IMR-90 (cell line): Measurements from ENCODE around the gene TXK. TPM values are rescaled to one million over a fixed set of nuclear protein-coding genes. Genes with fewer than 3 reads are reported as not detected.

Experiments
- ATAC-seq: fragments of 200-7000 bp; cut with Tn5 transposase; 2 replicates; pipeline ENCODE4 v1.9.1; 2020; ENCODE audit warnings: low read depth, mild to moderate bottlenecking, moderate library complexity
- BruUV-seq: library from RNA; stranded (reverse); fragments of 400-500 nt; replicated peaks from 2 replicates; lab custom pipeline; 2021; lab: Mats Ljungman, UMichigan
- CTCF ChIA-PET: fragments of 300-600 bp; formaldehyde crosslinking; extraction: SDS; loops from one replicate; lab custom pipeline; 2021; ENCODE audit warnings: antibody characterized with exemption; lab: Yijun Ruan, JAX
- POLR2A ChIA-PET: fragments of 300-600 bp; sonication (Branson Sonifier 250); formaldehyde crosslinking; loops from one replicate; lab custom pipeline; 2022; ENCODE audit warnings: antibody characterized with exemption; ENCODE audit not compliant: unreplicated experiment; lab: Charles Lee
- DNase-seq: peaks from one replicate; pipeline ENCODE4 v3.0.0; 2013
- H2AFZ ChIP-seq: replicated peaks from 2 replicates; pipeline ENCODE3; 2013; ENCODE audit warnings: low read length, mild to moderate bottlenecking; ENCODE audit not compliant: poor library complexity
- H2AK5ac ChIP-seq: 2 replicates; pipeline ENCODE4 v1.6.1; 2013; ENCODE audit warnings: low read depth, low read length, inconsistent platforms
- H2AK9ac ChIP-seq: replicated peaks from 2 replicates; pipeline ENCODE3; 2013; ENCODE audit warnings: mild to moderate bottlenecking, low read depth, low read length, moderate library complexity; ENCODE audit not compliant: poor library complexity
- H2BK120ac ChIP-seq: 2 replicates; pipeline ENCODE4 v1.6.1; 2013; ENCODE audit warnings: low read depth, low read length, inconsistent platforms
- H2BK15ac ChIP-seq: 3 replicates; pipeline ENCODE4 v1.6.1; 2013; ENCODE audit warnings: low read depth, low read length, inconsistent platforms
- H2BK20ac ChIP-seq: 2 replicates; pipeline ENCODE4 v1.6.1; 2013; ENCODE audit warnings: low read depth, mild to moderate bottlenecking, inconsistent platforms, low read length, moderate library complexity
- H2BK5ac ChIP-seq: 2 replicates; pipeline ENCODE4 v1.6.1; 2013; ENCODE audit warnings: mild to moderate bottlenecking, low read depth, low read length, inconsistent platforms; ENCODE audit not compliant: poor library complexity, severe bottlenecking
- H3K14ac ChIP-seq: replicated peaks from 2 replicates; pipeline ENCODE4 v1.6.1; 2013; ENCODE audit warnings: low read depth, low read length, inconsistent platforms
- H3K18ac ChIP-seq: 2 replicates; pipeline ENCODE4 v1.6.1; 2013; ENCODE audit warnings: low read depth, low read length, control low read depth
- H3K23ac ChIP-seq: 2 replicates; pipeline ENCODE4 v1.6.1; 2013; ENCODE audit warnings: low read depth, low read length, inconsistent platforms
- H3K27ac ChIP-seq: 2 replicates; pipeline ENCODE4 v1.5.1; 2013; ENCODE audit warnings: mild to moderate bottlenecking, control low read depth, low read length; ENCODE audit not compliant: insufficient read depth
- H3K27me3 ChIP-seq: 2 replicates; pipeline ENCODE4 v1.6.1; 2013; ENCODE audit warnings: low read length; ENCODE audit not compliant: control insufficient read depth, insufficient read depth
- H3K36me3 ChIP-seq: 2 replicates; pipeline ENCODE4 v1.6.1; 2013; ENCODE audit warnings: low read length, mixed read lengths; ENCODE audit not compliant: control insufficient read depth, insufficient read depth
- H3K4ac ChIP-seq: 2 replicates; pipeline ENCODE4 v1.6.1; 2013; ENCODE audit warnings: low read depth, low read length, inconsistent platforms
- H3K4me1 ChIP-seq: 2 replicates; pipeline ENCODE4 v1.6.1; 2013; ENCODE audit warnings: low read length, mixed read lengths; ENCODE audit not compliant: control insufficient read depth, insufficient read depth
- H3K4me2 ChIP-seq: 2 replicates; pipeline ENCODE4 v1.6.1; 2013; ENCODE audit warnings: low read depth, mild to moderate bottlenecking, control low read depth, low read length, moderate library complexity
- H3K4me3 ChIP-seq: 2 replicates; pipeline ENCODE4 v1.5.1; 2013; ENCODE audit warnings: low read depth, mild to moderate bottlenecking, control low read depth, low read length, moderate library complexity; ENCODE audit not compliant: insufficient read depth
- H3K56ac ChIP-seq: 2 replicates; pipeline ENCODE4 v1.6.1; 2013; ENCODE audit warnings: low read length, inconsistent platforms; ENCODE audit not compliant: insufficient read depth; ENCODE audit errors: extremely low read depth
- H3K79me1 ChIP-seq, 2 experiments: 2 replicates each; pipeline ENCODE4 v1.6.1; 2013; ENCODE audit warnings: low read length in 2 of 2, inconsistent platforms in 1 of 2, low read depth in 1 of 2
- H3K9ac ChIP-seq: 2 replicates; pipeline ENCODE4 v1.6.1; 2013; ENCODE audit warnings: low read depth, low read length, control low read depth
- H3K9me1 ChIP-seq: 2 replicates; pipeline ENCODE4 v1.6.1; 2013; ENCODE audit warnings: low read length, inconsistent platforms; ENCODE audit not compliant: insufficient read depth
- H3K9me3 ChIP-seq: 2 replicates; pipeline ENCODE4 v1.6.1; 2013; ENCODE audit warnings: low read length; ENCODE audit not compliant: control insufficient read depth, insufficient read depth
- H4K20me1 ChIP-seq: 2 replicates; pipeline ENCODE4 v1.6.1; 2013; ENCODE audit warnings: low read length, inconsistent platforms; ENCODE audit not compliant: insufficient read depth
- H4K5ac ChIP-seq: 2 replicates; pipeline ENCODE4 v1.6.1; 2013; ENCODE audit warnings: mild to moderate bottlenecking, low read depth, low read length, control low read depth
- H4K8ac ChIP-seq, 2 experiments: 2 replicates each; pipeline ENCODE4 v1.6.1; 2013; ENCODE audit warnings: low read depth in 2 of 2, low read length in 2 of 2, control low read depth in 1 of 2, inconsistent platforms in 1 of 2
- H4K91ac ChIP-seq: 2 replicates; pipeline ENCODE4 v1.6.1; 2013; ENCODE audit warnings: low read depth, low read length, inconsistent platforms; ENCODE audit not compliant: insufficient read depth
- CEBPB ChIP-seq: IDR thresholded peaks from 2 replicates; pipeline ENCODE4 v1.6.1; 2012; ENCODE audit warnings: low read depth, low read length, improper control_type of control experiment
- MXI1 ChIP-seq: IDR thresholded peaks from 2 replicates; pipeline ENCODE4 v1.6.1; 2012; ENCODE audit warnings: low read depth, mild to moderate bottlenecking, low read length, moderate library complexity, borderline replicate concordance
- POLR2A ChIP-seq: IDR thresholded peaks from 2 replicates; pipeline ENCODE4 v1.6.1; 2012; ENCODE audit warnings: mild to moderate bottlenecking, low read depth, low read length
- RCOR1 ChIP-seq: IDR thresholded peaks from 2 replicates; pipeline ENCODE4 v1.6.1; 2012; ENCODE audit warnings: mild to moderate bottlenecking, low read length, improper control_type of control experiment; ENCODE audit not compliant: insufficient replicate concordance
- RFX5 ChIP-seq: IDR thresholded peaks from 2 replicates; pipeline ENCODE4 v1.8.0; 2012; ENCODE audit warnings: low read depth, mild to moderate bottlenecking, low read length, moderate library complexity
- SMC3 ChIP-seq: fragments of 150-350 bp; IDR thresholded peaks from 2 replicates; pipeline ENCODE4 v1.6.1; 2016; ENCODE audit warnings: low read depth, mild to moderate bottlenecking, antibody characterized with exemption, low read length, moderate library complexity
- USF2 ChIP-seq: fragments of 150-350 bp; IDR thresholded peaks from 2 replicates; pipeline ENCODE4 v1.6.1; 2017; ENCODE audit warnings: mild to moderate bottlenecking, antibody characterized with exemption, low read length, low read depth
- WGBS, 2 experiments: methylation state at CpG; one replicate each; pipeline versions ENCODE4 v1.1.5 to v1.1.7; 2013; ENCODE audit warnings: missing lambda C conversion rate in 2 of 2; ENCODE audit not compliant: insufficient read length in 1 of 2; ENCODE audit errors: extremely low coverage in 2 of 2; 5-methylcytosine and 5-hydroxymethylcytosine counted together
- dilution Hi-C: fragments of 300-500 bp; cut with HindIII; formaldehyde crosslinking; loops from one replicate; pipeline ENCODE4 v1.14.3; 2018; ENCODE audit warnings: low sequenced_read_pairs; ENCODE audit not compliant: unreplicated experiment
- in situ Hi-C: fragments of 300-500 bp; cut with MboI; formaldehyde crosslinking; loops from 3 replicates; pipeline ENCODE4 v1.14.3; 2019; ENCODE audit warnings: low sequenced_read_pairs, inconsistent platforms, mixed read lengths
- intact Hi-C: fragments of 100-400 bp; cut with micrococcal nuclease; formaldehyde crosslinking; loops from 2 replicates; pipeline ENCODE4 v1.10.0; 2022
- polyA plus RNA-seq, 3 experiments: library from polyadenylated mRNA; depleted of rRNA; stranded (reverse); fragments of >200 nt; gene quantifications; 2 replicates each; pipeline ENCODE4 v1.2.3, GENCODE V29; 2012; ENCODE audit warnings: low replicate concordance in 1 of 3
- total RNA-seq: library from RNA; depleted of rRNA; stranded (reverse); fragments of >200 nt; gene quantifications from 2 replicates; pipeline ENCODE4 v1.2.3, GENCODE V29; 2012
- TF ChIP-seq, protein P1 (sequence below): fragments of 150-350 bp; IDR thresholded peaks from 2 replicates; pipeline ENCODE4 v1.6.1; 2016; ENCODE audit warnings: low read depth, mild to moderate bottlenecking, low read length, moderate library complexity, borderline replicate concordance

TXK gene
- total and polyA plus RNA-seq, 2 of the 4 experiments (the other 2 are of a cell fraction) = not detected

DNA sequence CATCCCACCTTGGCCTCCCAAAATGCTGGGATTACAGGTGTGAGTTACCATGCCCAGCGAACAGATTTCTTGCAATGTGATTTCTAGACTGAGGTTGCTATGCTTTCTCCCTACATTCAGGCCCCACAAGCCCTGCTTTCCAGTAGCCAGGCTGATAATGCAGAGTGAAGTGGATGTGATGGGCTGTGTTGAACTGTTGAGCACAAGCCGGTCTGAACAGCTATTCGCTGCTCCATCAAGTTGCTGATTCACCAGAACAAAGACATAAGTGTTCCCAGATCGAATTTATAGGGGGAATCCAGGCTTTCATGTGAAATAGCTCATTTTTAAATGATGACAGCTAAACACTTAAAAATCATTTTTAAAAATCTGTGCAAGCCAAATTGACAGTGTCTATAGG is 109.5 kb downstream of the TXK start:
- no peaks in the 10 kb centered on the region for H3K4me1 ChIP-seq
- H3K27ac ChIP-seq = no peak overlapping the region
- no peak overlapping the region for H4K8ac ChIP-seq
- POLR2A ChIA-PET = no interaction called here
- no peak overlapping the region for H2AK5ac ChIP-seq
- H3K4me2 ChIP-seq = no peak overlapping the region
- H3K23ac ChIP-seq = no peak overlapping the region
- H2BK120ac ChIP-seq = no peak overlapping the region
- ATAC-seq (no peak), DNase-seq (no peak)
- CTCF ChIA-PET = interaction anchor here (0.6 to 1.7 kb wide), 3 partner anchors 9 to 63 kb away, joined by 3 to 5 read pairs (median 3); no protein-coding TSS in a partner anchor
- H3K36me3 ChIP-seq = no peaks in the 10 kb centered on the region
- H4K20me1 ChIP-seq = no peaks in the 10 kb centered on the region
- H2BK20ac ChIP-seq = no peak overlapping the region
- no peaks in the 10 kb centered on the region for H3K79me1 ChIP-seq
- TF ChIP-seq CEBPB (no peak), USF2 (no peak), SMC3 (no peak), RCOR1 (no peak), POLR2A (no peak), MXI1 (no peak), RFX5 (no peak)
- TF ChIP-seq, protein P1, sequence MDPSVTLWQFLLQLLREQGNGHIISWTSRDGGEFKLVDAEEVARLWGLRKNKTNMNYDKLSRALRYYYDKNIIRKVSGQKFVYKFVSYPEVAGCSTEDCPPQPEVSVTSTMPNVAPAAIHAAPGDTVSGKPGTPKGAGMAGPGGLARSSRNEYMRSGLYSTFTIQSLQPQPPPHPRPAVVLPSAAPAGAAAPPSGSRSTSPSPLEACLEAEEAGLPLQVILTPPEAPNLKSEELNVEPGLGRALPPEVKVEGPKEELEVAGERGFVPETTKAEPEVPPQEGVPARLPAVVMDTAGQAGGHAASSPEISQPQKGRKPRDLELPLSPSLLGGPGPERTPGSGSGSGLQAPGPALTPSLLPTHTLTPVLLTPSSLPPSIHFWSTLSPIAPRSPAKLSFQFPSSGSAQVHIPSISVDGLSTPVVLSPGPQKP = no peak
- no TSS peak for BruUV-seq
- H3K4ac ChIP-seq = no peak overlapping the region
- dilution Hi-C loops = no loop called here
- WGBS, 2 experiments = no CpG with 5 or more reads among the region's 4 CpGs
- H2AFZ ChIP-seq = no peak overlapping the region
- intact Hi-C loops = no loop called here
- H3K4me3 ChIP-seq = no peak overlapping the region
- H3K9me3 ChIP-seq = no peaks in the 10 kb centered on the region
- no peak overlapping the region for H3K56ac ChIP-seq
- no peak overlapping the region for H4K5ac ChIP-seq
- H4K91ac ChIP-seq = no peak overlapping the region
- H2BK5ac ChIP-seq = no peak overlapping the region
- in situ Hi-C loops = no loop called here
- no peak overlapping the region for H3K14ac ChIP-seq
- H3K18ac ChIP-seq = no peak overlapping the region
- no peak overlapping the region for H2AK9ac ChIP-seq
- peaks cover 2% of the 10 kb centered on the region; the same call in 1 of the 2 replicates for H3K27me3 ChIP-seq
- H3K9me1 ChIP-seq = no peaks in the 10 kb centered on the region
- no peak overlapping the region for H2BK15ac ChIP-seq
- no peak overlapping the region for H3K9ac ChIP-seq
